ENCODE data around the gene KISS1R. TPM values are rescaled to one million over a fixed set of nuclear protein-coding genes. Genes with fewer than 3 reads are reported as not detected.

KISS1R gene
- total and polyA plus RNA-seq, 2 donors from 2014 or later = 0.69 TPM; not detected in 1

DNA sequence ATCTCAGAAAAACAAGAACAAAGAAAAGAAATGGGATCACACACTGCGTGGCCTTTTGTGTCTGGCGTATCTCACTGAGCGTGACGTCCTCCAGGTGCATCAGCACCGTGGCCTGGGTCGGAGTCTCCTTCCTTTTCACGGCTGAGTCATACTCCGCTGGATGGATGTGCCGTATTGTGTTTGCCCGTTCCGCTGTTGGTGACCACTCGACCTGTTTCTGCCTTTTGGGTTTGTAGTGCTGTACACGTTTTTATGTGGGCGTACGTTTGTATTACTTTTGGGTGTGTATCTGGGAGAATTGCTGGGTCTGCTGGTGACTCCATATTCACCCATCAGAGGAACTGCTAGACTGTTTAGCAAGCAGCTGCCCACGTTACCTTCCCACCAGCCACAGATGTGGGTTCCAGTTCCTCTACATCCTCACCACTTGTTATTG is 20.1 kb downstream of the KISS1R start:
- intact Hi-C loops (cut with DNase I) = no loop called here
- Histone ChIP-seq H3K9ac (ENCODE audit: low read length in 3 of 3) (no peak overlapping the region), H3K9me3 (ENCODE audit: control insufficient read depth in 2 of 3, insufficient read depth in 1 of 3, low read length in 3 of 3) (no peaks in the 10 kb centered on the region), H3K4me1 (ENCODE audit: control insufficient read depth in 2 of 3, insufficient read depth in 2 of 3, low read depth in 1 of 3, low read length in 3 of 3) (peaks cover 0 to 38% (median 4%) of the 10 kb centered on the region in 3 donors), H3K27ac (ENCODE audit: low read depth in 2 of 2, low read length in 2 of 2) (no peak overlapping the region), H3K27me3 (ENCODE audit: control insufficient read depth, insufficient read depth, low read length) (no peaks in the 10 kb centered on the region), H3K36me3 (ENCODE audit: control insufficient read depth in 2 of 3, insufficient read depth in 3 of 3, low read length in 3 of 3) (peaks cover 0 to 2% (median 0%) of the 10 kb centered on the region in 3 donors), H3K4me3 (ENCODE audit: low read length in 3 of 3) (no peak overlapping the region)
- TF ChIP-seq, protein P1, sequence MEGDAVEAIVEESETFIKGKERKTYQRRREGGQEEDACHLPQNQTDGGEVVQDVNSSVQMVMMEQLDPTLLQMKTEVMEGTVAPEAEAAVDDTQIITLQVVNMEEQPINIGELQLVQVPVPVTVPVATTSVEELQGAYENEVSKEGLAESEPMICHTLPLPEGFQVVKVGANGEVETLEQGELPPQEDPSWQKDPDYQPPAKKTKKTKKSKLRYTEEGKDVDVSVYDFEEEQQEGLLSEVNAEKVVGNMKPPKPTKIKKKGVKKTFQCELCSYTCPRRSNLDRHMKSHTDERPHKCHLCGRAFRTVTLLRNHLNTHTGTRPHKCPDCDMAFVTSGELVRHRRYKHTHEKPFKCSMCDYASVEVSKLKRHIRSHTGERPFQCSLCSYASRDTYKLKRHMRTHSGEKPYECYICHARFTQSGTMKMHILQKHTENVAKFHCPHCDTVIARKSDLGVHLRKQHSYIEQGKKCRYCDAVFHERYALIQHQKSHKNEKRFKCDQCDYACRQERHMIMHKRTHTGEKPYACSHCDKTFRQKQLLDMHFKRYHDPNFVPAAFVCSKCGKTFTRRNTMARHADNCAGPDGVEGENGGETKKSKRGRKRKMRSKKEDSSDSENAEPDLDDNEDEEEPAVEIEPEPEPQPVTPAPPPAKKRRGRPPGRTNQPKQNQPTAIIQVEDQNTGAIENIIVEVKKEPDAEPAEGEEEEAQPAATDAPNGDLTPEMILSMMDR (IDR thresholded peaks at IDR 0.05; ENCODE audit: borderline replicate concordance, extremely low read depth, insufficient read depth) = no peak
- FAIRE-seq = no peak
- no peak for DNase-seq

DNA sequence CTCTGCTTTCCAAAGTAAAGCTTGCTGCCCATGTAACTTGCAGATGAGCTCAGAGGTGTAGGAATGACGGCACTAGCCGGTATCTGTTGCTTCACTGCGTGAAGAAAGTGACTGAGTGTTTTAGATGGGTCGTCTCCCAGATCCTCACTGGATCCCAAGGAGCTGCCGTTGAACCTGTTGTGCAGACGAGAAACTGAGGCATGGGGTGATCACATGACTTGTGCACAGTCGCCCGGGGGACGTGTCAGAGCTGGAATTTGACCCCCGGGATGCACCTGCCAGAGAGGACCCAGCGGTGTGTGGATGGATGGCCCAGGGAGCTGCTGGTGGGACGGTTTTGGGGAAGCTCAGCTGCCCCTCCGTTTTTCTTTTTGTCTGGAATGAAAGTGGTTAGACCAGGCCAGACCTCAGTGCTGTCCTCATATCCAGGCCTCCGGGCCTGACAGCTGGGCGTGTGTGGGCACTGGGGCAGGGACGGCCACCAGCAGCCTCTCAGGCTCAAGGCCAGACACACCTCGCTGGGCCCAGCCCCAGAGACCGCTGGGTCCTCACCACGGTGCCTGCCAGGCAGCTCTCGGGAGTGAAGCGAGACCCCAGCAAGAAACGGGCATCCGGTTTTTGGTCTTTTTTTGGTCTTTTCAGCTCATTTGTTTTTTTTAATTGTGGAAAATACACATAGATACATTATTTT is 21.2 kb downstream of the KISS1R start:
- FAIRE-seq = no peak
- Histone ChIP-seq H3K4me3 (ENCODE audit: low read length in 3 of 3) (no peak overlapping the region), H3K4me1 (ENCODE audit: control insufficient read depth in 2 of 3, insufficient read depth in 2 of 3, low read depth in 1 of 3, low read length in 3 of 3) (peaks cover 0 to 40% (median 7%) of the 10 kb centered on the region in 3 donors), H3K27me3 (ENCODE audit: control insufficient read depth, insufficient read depth, low read length) (no peaks in the 10 kb centered on the region), H3K27ac (ENCODE audit: low read depth in 2 of 2, low read length in 2 of 2) (no peak overlapping the region), H3K9ac (ENCODE audit: low read length in 3 of 3) (no peak overlapping the region), H3K36me3 (ENCODE audit: control insufficient read depth in 2 of 3, insufficient read depth in 3 of 3, low read length in 3 of 3) (peaks cover 0 to 2% (median 0%) of the 10 kb centered on the region in 3 donors), H3K9me3 (ENCODE audit: control insufficient read depth in 2 of 3, insufficient read depth in 1 of 3, low read length in 3 of 3) (no peaks in the 10 kb centered on the region)
- intact Hi-C loops (cut with DNase I) = no loop called here
- peak in 1 of 5 donors; percentile 59 for DNase-seq
- TF ChIP-seq, protein P1 (IDR thresholded peaks at IDR 0.05; ENCODE audit: borderline replicate concordance, extremely low read depth, insufficient read depth) = no peak

DNA sequence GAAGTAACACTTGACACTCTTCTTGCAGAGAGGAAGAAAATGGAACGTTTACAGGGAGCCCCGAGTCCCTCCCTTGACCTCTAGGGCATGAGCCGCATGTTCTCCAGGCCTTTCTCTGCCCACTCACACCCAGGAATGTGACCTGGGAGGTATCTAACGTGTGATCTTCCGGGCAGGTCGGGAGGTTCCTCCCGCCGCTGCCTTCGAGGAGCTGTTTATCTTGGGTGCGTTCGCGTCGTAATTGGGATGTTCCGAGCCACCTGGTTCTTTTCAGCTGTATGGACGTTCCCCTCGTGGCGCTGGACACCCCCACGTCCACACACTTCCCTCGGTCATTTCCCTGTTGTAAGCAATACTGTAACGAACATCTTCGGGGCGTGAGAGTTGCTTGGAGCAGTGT is 22.3 kb downstream of the KISS1R start:
- H3K36me3 ChIP-seq (ENCODE audit: control insufficient read depth in 2 of 3, insufficient read depth in 3 of 3, low read length in 3 of 3) = peaks cover 0 to 2% (median 0%) of the 10 kb centered on the region in 3 donors
- no peaks in the 10 kb centered on the region for H3K27me3 ChIP-seq (ENCODE audit: control insufficient read depth, insufficient read depth, low read length)
- intact Hi-C loops (cut with DNase I) = no loop called here
- no peaks in the 10 kb centered on the region for H3K9me3 ChIP-seq (ENCODE audit: control insufficient read depth in 2 of 3, insufficient read depth in 1 of 3, low read length in 3 of 3)
- H3K4me1 ChIP-seq (ENCODE audit: control insufficient read depth in 2 of 3, insufficient read depth in 2 of 3, low read depth in 1 of 3, low read length in 3 of 3) = peaks cover 0 to 43% (median 7%) of the 10 kb centered on the region in 3 donors
- no peak overlapping the region for H3K9ac ChIP-seq (ENCODE audit: low read length in 3 of 3)
- H3K4me3 ChIP-seq (ENCODE audit: low read length in 3 of 3) = no peak overlapping the region
- FAIRE-seq = no peak
- TF ChIP-seq, protein P1 (IDR thresholded peaks at IDR 0.05; ENCODE audit: borderline replicate concordance, extremely low read depth, insufficient read depth) = no peak
- DNase-seq = no peak
- no peak overlapping the region for H3K27ac ChIP-seq (ENCODE audit: low read depth in 2 of 2, low read length in 2 of 2)
